ENCODE results near the gene MOK.

Gene MOK

GRCh38 chr14:102255401-102256190, 49.4 kb downstream of the MOK start:
- H4K20me1 ChIP-seq (ENCODE audit: insufficient read depth), result no peaks in the 10 kb centered on the region
- H3K27me3 ChIP-seq (ENCODE audit: insufficient read depth, low read depth), result no peaks in the 10 kb centered on the region
- H3K4me3 ChIP-seq (IDR thresholded peaks at IDR 0.05; ENCODE audit: insufficient read depth, low read depth, low read length), result no peak overlapping the region
- H3K9ac ChIP-seq, result no peak overlapping the region
- no peak overlapping the region for H3K4me2 ChIP-seq
- H3K36me3 ChIP-seq (ENCODE audit: insufficient read depth), result no peaks in the 10 kb centered on the region
- no peaks in the 10 kb centered on the region for H3K79me2 ChIP-seq (ENCODE audit: insufficient read depth, low read depth)
- H2AFZ ChIP-seq (ENCODE audit: low read depth), result no peak overlapping the region
- no peak for TF ChIP-seq CTCF (conservative IDR thresholded peaks at IDR 0.05; ENCODE audit: low read depth, low read length)
- no peak overlapping the region for H3K27ac ChIP-seq
- no peaks in the 10 kb centered on the region for H3K4me1 ChIP-seq (ENCODE audit: low read depth, poor library complexity, severe bottlenecking)

- Histone ChIP-seq H3K27ac (no peak overlapping the region), H3K4me2 (no peak overlapping the region), H2AFZ (ENCODE audit: low read depth) (no peak overlapping the region), H3K4me1 (ENCODE audit: low read depth, poor library complexity, severe bottlenecking) (no peaks in the 10 kb centered on the region), H3K79me2 (ENCODE audit: insufficient read depth, low read depth) (no peaks in the 10 kb centered on the region), H3K4me3 (IDR thresholded peaks at IDR 0.05; ENCODE audit: insufficient read depth, low read depth, low read length) (no peak overlapping the region), H3K27me3 (ENCODE audit: insufficient read depth, low read depth) (no peaks in the 10 kb centered on the region), H3K36me3 (ENCODE audit: insufficient read depth) (no peaks in the 10 kb centered on the region), H3K9ac (no peak overlapping the region), H4K20me1 (ENCODE audit: insufficient read depth) (no peaks in the 10 kb centered on the region)
- no peak for TF ChIP-seq CTCF (conservative IDR thresholded peaks at IDR 0.05; ENCODE audit: low read depth, low read length)
Observed at GRCh38 chr14:102252834-102253801, 51.8 kb downstream of the MOK start.

- H2AFZ ChIP-seq (ENCODE audit: low read depth), result no peak overlapping the region
- no peak overlapping the region for H3K4me2 ChIP-seq
- no peaks in the 10 kb centered on the region for H3K27me3 ChIP-seq (ENCODE audit: insufficient read depth, low read depth)
- H3K79me2 ChIP-seq (ENCODE audit: insufficient read depth, low read depth), result no peaks in the 10 kb centered on the region
- H3K27ac ChIP-seq, result no peak overlapping the region
- H3K9ac ChIP-seq, result no peak overlapping the region
- TF ChIP-seq CTCF (conservative IDR thresholded peaks at IDR 0.05; ENCODE audit: low read depth, low read length), result no peak
- H3K36me3 ChIP-seq (ENCODE audit: insufficient read depth), result no peaks in the 10 kb centered on the region
- no peaks in the 10 kb centered on the region for H3K4me1 ChIP-seq (ENCODE audit: low read depth, poor library complexity, severe bottlenecking)
- H3K4me3 ChIP-seq (IDR thresholded peaks at IDR 0.05; ENCODE audit: insufficient read depth, low read depth, low read length), result no peak overlapping the region
- H4K20me1 ChIP-seq (ENCODE audit: insufficient read depth), result no peaks in the 10 kb centered on the region
Observed at GRCh38 chr14:102251161-102251560, 53.8 kb downstream of the MOK start.

- Histone ChIP-seq H3K36me3 (ENCODE audit: insufficient read depth) (no peaks in the 10 kb centered on the region), H4K20me1 (ENCODE audit: insufficient read depth) (no peaks in the 10 kb centered on the region), H3K4me1 (ENCODE audit: low read depth, poor library complexity, severe bottlenecking) (no peaks in the 10 kb centered on the region), H2AFZ (ENCODE audit: low read depth) (no peak overlapping the region), H3K9ac (no peak overlapping the region), H3K79me2 (ENCODE audit: insufficient read depth, low read depth) (no peaks in the 10 kb centered on the region), H3K27me3 (ENCODE audit: insufficient read depth, low read depth) (no peaks in the 10 kb centered on the region), H3K27ac (no peak overlapping the region), H3K4me3 (IDR thresholded peaks at IDR 0.05; ENCODE audit: insufficient read depth, low read depth, low read length) (no peak overlapping the region), H3K4me2 (no peak overlapping the region)
- TF ChIP-seq CTCF (conservative IDR thresholded peaks at IDR 0.05; ENCODE audit: low read depth, low read length), result no peak
Observed at GRCh38 chr14:102250636-102251035, 54.3 kb downstream of the MOK start.

Data from KMS-11 (cell line).